GM12878 (cell line): ENCODE data around the gene PRG2. TPM values are rescaled to one million over a fixed set of nuclear protein-coding genes. Genes with fewer than 3 reads are reported as not detected.

Source experiments
- ATAC-seq: fragments of 200-7000 bp; cut with Tn5 transposase; 3 replicates; pipeline ENCODE4 v1.9.1; 2020; ENCODE audit warnings: mild to moderate bottlenecking, moderate library complexity
- BruUV-seq: library from RNA; stranded (reverse); fragments of 400-500 nt; replicated peaks from 2 replicates; lab custom pipeline; 2021; lab: Mats Ljungman, UMichigan
- CTCF ChIA-PET: fragments of 300-600 bp; sonication (Branson Sonifier 250); formaldehyde crosslinking; extraction: SDS; loops from one replicate; lab custom pipeline; 2021; ENCODE audit warnings: inconsistent platforms; lab: Yijun Ruan, JAX
- POLR2A ChIA-PET: fragments of 350-600 bp; formaldehyde crosslinking; extraction: SDS; loops from one replicate; lab custom pipeline; 2021; ENCODE audit warnings: inconsistent platforms; lab: Charles Lee
- RAD21 ChIA-PET: fragments of 300-600 bp; sonication (Branson Sonifier 250); formaldehyde crosslinking; loops from one replicate; lab custom pipeline; 2023; ENCODE audit warnings: antibody characterized with exemption; ENCODE audit not compliant: unreplicated experiment; lab: Charles Lee
- SMC1A ChIA-PET: fragments of 300-600 bp; sonication (Branson Sonifier 250); formaldehyde crosslinking; loops from one replicate; lab custom pipeline; 2023; ENCODE audit not compliant: unreplicated experiment, uncharacterized antibody; lab: Charles Lee
- DNase-seq: peaks from one replicate; pipeline ENCODE4 v3.0.0-alpha.2; 2011; ENCODE audit warnings: low read depth, low spot score
- FAIRE-seq: peaks from 3 replicates; lab custom pipeline; 2011; peaks lifted over from hg19 to GRCh38; lab: Jason Lieb, UNC
- H2AFZ ChIP-seq: 2 replicates; pipeline ENCODE4 v1.6.0; 2011; ENCODE audit warnings: low read depth, low read length, control low read depth; ENCODE audit not compliant: control insufficient read depth
- H3K27ac ChIP-seq: 2 replicates; pipeline ENCODE4 v1.5.1; 2011; ENCODE audit warnings: control low read depth; ENCODE audit not compliant: control insufficient read depth, insufficient read depth
- H3K27me3 ChIP-seq, 2 experiments: replicated peaks in 1 of 2; 2 replicates each; pipeline versions ENCODE4 v1.6.0 to v1.6.1; 2011; ENCODE audit warnings: low read length in 1 of 2; ENCODE audit not compliant: control insufficient read depth in 2 of 2, insufficient read depth in 2 of 2
- H3K36me3 ChIP-seq, 2 experiments: 2 replicates each; pipeline ENCODE4 v1.5.1; 2011; ENCODE audit warnings: low read length in 1 of 2; ENCODE audit not compliant: control insufficient read depth in 2 of 2, insufficient read depth in 2 of 2
- H3K4me1 ChIP-seq: 2 replicates; pipeline ENCODE4 v1.6.1; 2011; ENCODE audit warnings: mild to moderate bottlenecking, low read length, moderate library complexity, mixed read lengths; ENCODE audit not compliant: control insufficient read depth, insufficient read depth
- H3K4me2 ChIP-seq: 2 replicates; pipeline ENCODE4 v1.6.0; 2011; ENCODE audit warnings: control low read depth; ENCODE audit not compliant: control insufficient read depth, insufficient read depth
- H3K4me3 ChIP-seq: fragments of 200-600 bp; sonication (generic); 2 replicates; pipeline ENCODE4 v1.5.1; 2016
- H3K79me2 ChIP-seq: 2 replicates; pipeline ENCODE4 v1.6.0; 2011; ENCODE audit warnings: low read length; ENCODE audit not compliant: control insufficient read depth, insufficient read depth
- H3K9ac ChIP-seq: 2 replicates; pipeline ENCODE4 v1.8.0; 2011; ENCODE audit warnings: low read length, control low read depth, mixed read lengths; ENCODE audit not compliant: control insufficient read depth, insufficient read depth
- H3K9me3 ChIP-seq: replicated peaks from 3 replicates; pipeline ENCODE4 v1.5.1; 2011; ENCODE audit warnings: mild to moderate bottlenecking, low read length; ENCODE audit not compliant: control insufficient read depth, insufficient read depth
- H4K20me1 ChIP-seq: 2 replicates; pipeline ENCODE4 v1.6.0; 2011; ENCODE audit not compliant: control insufficient read depth, insufficient read depth
- E2F4 ChIP-seq: IDR thresholded peaks from 2 replicates; pipeline ENCODE4 v1.6.1; 2012; ENCODE audit warnings: low read depth, low read length, improper control_type of control experiment
- FOS ChIP-seq: IDR thresholded peaks from 3 replicates; pipeline ENCODE4 v1.6.1; 2011; ENCODE audit warnings: borderline replicate concordance; ENCODE audit not compliant: insufficient read length; ENCODE audit errors: extremely low read depth
- HDAC6 ChIP-seq: fragments of 200-600 bp; sonication (generic); IDR thresholded peaks from one replicate; pipeline ENCODE4 v1.8.0; 2017; ENCODE audit warnings: antibody characterized with exemption; ENCODE audit not compliant: unreplicated experiment
- IRF4 ChIP-seq: IDR thresholded peaks from 2 replicates; pipeline ENCODE4 v1.6.1; 2011; ENCODE audit warnings: low read depth, low read length
- MEF2A ChIP-seq: IDR thresholded peaks from 2 replicates; pipeline ENCODE4 v1.6.1; 2011; ENCODE audit warnings: low read depth, mild to moderate bottlenecking, low read length, moderate library complexity; ENCODE audit not compliant: insufficient read depth
- RAD51 ChIP-seq: fragments of 450-650 bp; IDR thresholded peaks from 2 replicates; pipeline ENCODE4 v1.6.1; 2016; ENCODE audit warnings: moderate library complexity, mild to moderate bottlenecking, inconsistent platforms
- RCOR1 ChIP-seq: conservative IDR thresholded peaks from 2 replicates; pipeline ENCODE4 v1.6.1; 2012; ENCODE audit warnings: low read depth, low read length, improper control_type of control experiment
- SREBF1 ChIP-seq: IDR thresholded peaks from 2 replicates; pipeline ENCODE4 v1.6.1; 2012; ENCODE audit warnings: mild to moderate bottlenecking, low read length
- SREBF2 ChIP-seq: IDR thresholded peaks from 2 replicates; pipeline ENCODE4 v1.6.1; 2012; ENCODE audit warnings: mild to moderate bottlenecking, low read length
- TBL1XR1 ChIP-seq: IDR thresholded peaks from 2 replicates; pipeline ENCODE4 v1.6.1; 2012; ENCODE audit warnings: low read depth, low read length, improper control_type of control experiment
- ZBTB33 ChIP-seq: fragments of 450-650 bp; IDR thresholded peaks from 2 replicates; pipeline ENCODE4 v1.6.1; 2017; ENCODE audit warnings: mild to moderate bottlenecking
- ZSCAN29 ChIP-seq: fragments of 450-650 bp; IDR thresholded peaks from 2 replicates; pipeline ENCODE4 v1.6.1; 2017; ENCODE audit warnings: mild to moderate bottlenecking, moderate library complexity
- WGBS: methylation state at CpG from one replicate; pipeline ENCODE4 v1.1.6; 2016; ENCODE audit warnings: low lambda C conversion rate; ENCODE audit not compliant: insufficient replicate concordance, insufficient coverage; ENCODE audit errors: missing lambda C conversion rate; 5-methylcytosine and 5-hydroxymethylcytosine counted together
- in situ Hi-C: fragments of 300-500 bp; cut with MboI; formaldehyde crosslinking; loops from 9 replicates; pipeline ENCODE4 v1.14.3; 2018; ENCODE audit warnings: mixed read lengths
- intact Hi-C: fragments of 100-400 bp; cut with micrococcal nuclease; formaldehyde crosslinking; loops from one replicate; pipeline ENCODE4 v1.14.2; 2022; ENCODE audit not compliant: unreplicated experiment
- polyA plus RNA-seq, 11 experiments: library from polyadenylated mRNA; depleted of rRNA in 4 of 11; unstranded in 6 of 11; stranded (reverse) in 5 of 11; fragments of >200 nt; fragmentation: Nextera tagmentation in 4 of 11; fragmentation: Illumina TruSeq in 1 of 11; extraction: Ambion mirVana in 4 of 11; extraction: Trizol in 1 of 11; gene quantifications; 1 replicate in 1 of 11; 2 replicates in 10 of 11; pipeline versions ENCODE4 v1.2.1 to v1.2.3, GENCODE V29; 2011 to 2016; ENCODE audit warnings: inconsistent platforms in 2 of 11, missing spikeins in 2 of 11, low read depth in 1 of 11
- total RNA-seq, 4 experiments: library from RNA; depleted of rRNA in 3 of 4; stranded (reverse); fragments of >200 nt in 3 of 4; fragmentation: Illumina TruSeq in 1 of 4; extraction: Trizol in 1 of 4; gene quantifications; 2 replicates each; pipeline versions ENCODE4 v1.2.1 to v1.2.3, GENCODE V29; 2013 to 2021
- TF ChIP-seq, protein P1 (sequence below): fragments of 450-650 bp; IDR thresholded peaks from 2 replicates; pipeline ENCODE4 v1.6.1; 2017; ENCODE audit warnings: borderline replicate concordance
- TF ChIP-seq, protein P2 (sequence below): IDR thresholded peaks from 2 replicates; pipeline ENCODE4 v1.6.1; 2011; ENCODE audit warnings: borderline replicate concordance, low read depth, mild to moderate bottlenecking, moderate library complexity, low read length; ENCODE audit not compliant: insufficient read depth, poor library complexity, severe bottlenecking

The PRG2 gene
- total and polyA plus RNA-seq, 10 of the 15 experiments (the other 5 are each of a cell fraction or from before 2014, with no cell fraction given): 0.10 to 1.7 (median 0.56) TPM; not detected in 2

- in situ Hi-C loops (no loop called here), intact Hi-C loops (no loop called here)
- ChIA-PET CTCF (interaction anchor here (1.1 kb wide), 1 partner anchor 134 kb away, joined by 3 read pairs; no protein-coding TSS in a partner anchor), SMC1A (interaction anchor here (1.3 to 1.6 kb wide), 2 partner anchors 23 to 26 kb away, joined by 3 to 4 read pairs; no protein-coding TSS in a partner anchor), POLR2A (no interaction called here), RAD21 (no interaction called here)
- Histone ChIP-seq H3K9ac (no peak overlapping the region), H3K27ac (no peak overlapping the region), H3K27me3 (no peaks in the 10 kb centered on the region), H3K4me1 (no peaks in the 10 kb centered on the region), H3K79me2 (no peaks in the 10 kb centered on the region), H3K9me3 (no peaks in the 10 kb centered on the region), H3K4me3 (no peak overlapping the region), H3K36me3 (no peaks in the 10 kb centered on the region), H4K20me1 (no peaks in the 10 kb centered on the region), H2AFZ (no peak overlapping the region), H3K4me2 (no peak overlapping the region)
- TF ChIP-seq ZSCAN29: no peak
- no peak for TF ChIP-seq IRF4
- no peak for TF ChIP-seq MEF2A
- TF ChIP-seq RAD51: no peak
- TF ChIP-seq, protein P1, sequence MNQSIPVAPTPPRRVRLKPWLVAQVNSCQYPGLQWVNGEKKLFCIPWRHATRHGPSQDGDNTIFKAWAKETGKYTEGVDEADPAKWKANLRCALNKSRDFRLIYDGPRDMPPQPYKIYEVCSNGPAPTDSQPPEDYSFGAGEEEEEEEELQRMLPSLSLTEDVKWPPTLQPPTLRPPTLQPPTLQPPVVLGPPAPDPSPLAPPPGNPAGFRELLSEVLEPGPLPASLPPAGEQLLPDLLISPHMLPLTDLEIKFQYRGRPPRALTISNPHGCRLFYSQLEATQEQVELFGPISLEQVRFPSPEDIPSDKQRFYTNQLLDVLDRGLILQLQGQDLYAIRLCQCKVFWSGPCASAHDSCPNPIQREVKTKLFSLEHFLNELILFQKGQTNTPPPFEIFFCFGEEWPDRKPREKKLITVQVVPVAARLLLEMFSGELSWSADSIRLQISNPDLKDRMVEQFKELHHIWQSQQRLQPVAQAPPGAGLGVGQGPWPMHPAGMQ: no peak
- TF ChIP-seq SREBF2: no peak
- no peak for TF ChIP-seq ZBTB33
- TF ChIP-seq RCOR1: no peak
- no peak for TF ChIP-seq FOS
- no peak for TF ChIP-seq E2F4
- TF ChIP-seq, protein P2, sequence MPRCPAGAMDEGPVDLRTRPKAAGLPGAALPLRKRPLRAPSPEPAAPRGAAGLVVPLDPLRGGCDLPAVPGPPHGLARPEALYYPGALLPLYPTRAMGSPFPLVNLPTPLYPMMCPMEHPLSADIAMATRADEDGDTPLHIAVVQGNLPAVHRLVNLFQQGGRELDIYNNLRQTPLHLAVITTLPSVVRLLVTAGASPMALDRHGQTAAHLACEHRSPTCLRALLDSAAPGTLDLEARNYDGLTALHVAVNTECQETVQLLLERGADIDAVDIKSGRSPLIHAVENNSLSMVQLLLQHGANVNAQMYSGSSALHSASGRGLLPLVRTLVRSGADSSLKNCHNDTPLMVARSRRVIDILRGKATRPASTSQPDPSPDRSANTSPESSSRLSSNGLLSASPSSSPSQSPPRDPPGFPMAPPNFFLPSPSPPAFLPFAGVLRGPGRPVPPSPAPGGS: no peak
- TF ChIP-seq SREBF1: no peak
- TF ChIP-seq TBL1XR1: no peak
- TF ChIP-seq HDAC6: no peak
- FAIRE-seq (no peak), ATAC-seq (no peak), DNase-seq (no peak)
- 47% methylated on average over 4 of the region's 4 CpGs for WGBS
- no TSS peak for BruUV-seq
Observed at GRCh38 chr11:57392763-57393105, 2.3 kb upstream of the PRG2 start.
